ENCODE results near the gene EDAR. TPM values are rescaled to one million over a fixed set of nuclear protein-coding genes. Genes with fewer than 3 reads are reported as not detected.

The EDAR gene
- polyA plus RNA-seq, 2 of the 4 experiments (the other 2 are of a cell fraction): 0.05 to 0.26 TPM

GRCh38 chr2:108858894-108859293 is 130.1 kb downstream of the EDAR start:
- CTCF ChIA-PET: interaction anchor here (0.6 kb wide), 1 partner anchor 260 kb away, joined by 3 read pairs; no protein-coding TSS in a partner anchor
- no peak for DNase-seq (ENCODE audit: low read depth in 1 of 2, low spot score in 1 of 2)
- no peak overlapping the region for H3K4me3 ChIP-seq
- no peak overlapping the region for H3K27ac ChIP-seq
- H3K9me3 ChIP-seq: no peaks in the 10 kb centered on the region
- ATAC-seq: no peak
- no peak overlapping the region for H3K4me2 ChIP-seq
- WGBS (ENCODE audit: missing lambda C conversion rate): 86% methylated on average over 3 of the region's 3 CpGs
- FAIRE-seq: no peak
- no peak for TF ChIP-seq KDM1A (IDR thresholded peaks at IDR 0.05; ENCODE audit: low read depth)
- no peak for TF ChIP-seq TFCP2L1 (CRISPR knock-in tag; IDR thresholded peaks at IDR 0.05)
- TF ChIP-seq TP53 (CRISPR knock-in tag; IDR thresholded peaks at IDR 0.05): no peak
- TF ChIP-seq FOSL2 (IDR thresholded peaks at IDR 0.05): no peak
- TF ChIP-seq FOSL2 (CRISPR knock-in tag; IDR thresholded peaks at IDR 0.05): no peak
- no peak for TF ChIP-seq FOXS1 (CRISPR knock-in tag; IDR thresholded peaks at IDR 0.05)
- no peak for TF ChIP-seq HOXB5 (CRISPR knock-in tag; IDR thresholded peaks at IDR 0.05)
- TF ChIP-seq MAX (IDR thresholded peaks at IDR 0.05): no peak
- no peak for TF ChIP-seq ZC3H11A (IDR thresholded peaks at IDR 0.05)
- TF ChIP-seq RFX5 (IDR thresholded peaks at IDR 0.05): no peak
- no peaks in the 10 kb centered on the region for H3K4me1 ChIP-seq
- POLR2A ChIA-PET: no interaction called here

GRCh38 chr2:108855194-108855593 is 133.8 kb downstream of the EDAR start:
- no peak for FAIRE-seq
- Histone ChIP-seq H3K4me1 (no peaks in the 10 kb centered on the region), H3K9me3 (no peaks in the 10 kb centered on the region), H3K4me3 (no peak overlapping the region), H3K27ac (no peak overlapping the region), H3K4me2 (no peak overlapping the region)
- POLR2A ChIA-PET: no interaction called here
- no peak for TF ChIP-seq PHF8 (IDR thresholded peaks at IDR 0.05; ENCODE audit: borderline replicate concordance, low read depth)
- peak; percentile 48 to 51 for TF ChIP-seq RAD21 (conservative IDR thresholded peaks at IDR 0.05 in 1 of 2, IDR thresholded peaks at IDR 0.05 in 1 of 2)
- TF ChIP-seq SMC3 (IDR thresholded peaks at IDR 0.05): peak; percentile 41; the same call in 1 of the 3 replicates
- TF ChIP-seq, protein P1, sequence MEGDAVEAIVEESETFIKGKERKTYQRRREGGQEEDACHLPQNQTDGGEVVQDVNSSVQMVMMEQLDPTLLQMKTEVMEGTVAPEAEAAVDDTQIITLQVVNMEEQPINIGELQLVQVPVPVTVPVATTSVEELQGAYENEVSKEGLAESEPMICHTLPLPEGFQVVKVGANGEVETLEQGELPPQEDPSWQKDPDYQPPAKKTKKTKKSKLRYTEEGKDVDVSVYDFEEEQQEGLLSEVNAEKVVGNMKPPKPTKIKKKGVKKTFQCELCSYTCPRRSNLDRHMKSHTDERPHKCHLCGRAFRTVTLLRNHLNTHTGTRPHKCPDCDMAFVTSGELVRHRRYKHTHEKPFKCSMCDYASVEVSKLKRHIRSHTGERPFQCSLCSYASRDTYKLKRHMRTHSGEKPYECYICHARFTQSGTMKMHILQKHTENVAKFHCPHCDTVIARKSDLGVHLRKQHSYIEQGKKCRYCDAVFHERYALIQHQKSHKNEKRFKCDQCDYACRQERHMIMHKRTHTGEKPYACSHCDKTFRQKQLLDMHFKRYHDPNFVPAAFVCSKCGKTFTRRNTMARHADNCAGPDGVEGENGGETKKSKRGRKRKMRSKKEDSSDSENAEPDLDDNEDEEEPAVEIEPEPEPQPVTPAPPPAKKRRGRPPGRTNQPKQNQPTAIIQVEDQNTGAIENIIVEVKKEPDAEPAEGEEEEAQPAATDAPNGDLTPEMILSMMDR (IDR thresholded peaks at IDR 0.05): peak; percentile 53
- DNase-seq (ENCODE audit: low read depth in 1 of 2, low spot score in 1 of 2): peak in 1 of 2 experiments; percentile 30
- CTCF ChIA-PET: interaction anchor here (0.9 to 1.1 kb wide), 2 partner anchors 655 to 854 kb away, joined by 4 to 5 read pairs; no protein-coding TSS in a partner anchor
- peak; percentile 66 to 74; a peak in 3 of 6 replicates for ATAC-seq
- 55% methylated on average over 1 of the region's 1 CpG for WGBS (ENCODE audit: missing lambda C conversion rate)

DNA sequence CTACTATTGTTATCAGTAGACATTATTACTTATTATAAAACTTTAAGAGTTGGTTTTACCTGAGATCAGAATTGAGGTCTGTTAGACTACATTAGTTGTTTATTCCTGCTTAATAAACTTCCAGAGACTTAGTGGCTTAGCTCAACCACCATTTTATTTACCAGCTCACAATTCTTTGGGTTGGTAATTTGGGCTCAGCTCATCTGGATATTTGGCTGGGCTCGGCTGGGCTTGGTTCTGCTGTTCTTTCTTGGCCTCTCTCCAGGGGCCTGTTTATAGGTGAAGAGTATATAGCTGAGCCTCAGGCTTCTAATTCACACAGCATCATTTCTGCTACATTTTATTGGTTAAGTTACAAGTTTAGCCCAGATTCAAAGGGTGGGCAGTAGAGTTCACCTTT is 134.5 kb downstream of the EDAR start:
- ChIA-PET POLR2A (no interaction called here), CTCF (interaction anchor here (1.2 kb wide), 1 partner anchor 340 kb away, joined by 3 read pairs; no protein-coding TSS in a partner anchor)
- no peak overlapping the region for H3K4me3 ChIP-seq
- ATAC-seq (no peak), FAIRE-seq (no peak), DNase-seq (ENCODE audit: low read depth in 1 of 2, low spot score in 1 of 2) (no peak)
- TF ChIP-seq JUN (IDR thresholded peaks at IDR 0.05) (no peak), ESRRA (IDR thresholded peaks at IDR 0.05; ENCODE audit: borderline replicate concordance, low read length) (no peak), GATA3 (IDR thresholded peaks at IDR 0.05; ENCODE audit: borderline replicate concordance) (no peak), ZC3H11A (IDR thresholded peaks at IDR 0.05) (no peak), RFX5 (IDR thresholded peaks at IDR 0.05) (no peak), CBX2 (IDR thresholded peaks at IDR 0.05; ENCODE audit: borderline replicate concordance, low read depth) (no peak), MAFK (IDR thresholded peaks at IDR 0.05; ENCODE audit: partially characterized antibody) (no peak), MAX (IDR thresholded peaks at IDR 0.05) (no peak), HOXB13 (CRISPR knock-in tag; IDR thresholded peaks at IDR 0.05; ENCODE audit: low read depth) (no peak)
- no peaks in the 10 kb centered on the region for H3K4me1 ChIP-seq
- H3K27ac ChIP-seq: no peak overlapping the region
- H3K4me2 ChIP-seq: no peak overlapping the region
- no peaks in the 10 kb centered on the region for H3K9me3 ChIP-seq
- WGBS (ENCODE audit: missing lambda C conversion rate): 63% methylated on average over 1 of the region's 1 CpG
